ENCODE results near the gene RFX2. TPM values are rescaled to one million over a fixed set of nuclear protein-coding genes. Genes with fewer than 3 reads are reported as not detected.

RFX2 gene
- total RNA-seq, 4 donors from 2014 or later = 8.1 to 93.0 (median 20.4) TPM

DNA sequence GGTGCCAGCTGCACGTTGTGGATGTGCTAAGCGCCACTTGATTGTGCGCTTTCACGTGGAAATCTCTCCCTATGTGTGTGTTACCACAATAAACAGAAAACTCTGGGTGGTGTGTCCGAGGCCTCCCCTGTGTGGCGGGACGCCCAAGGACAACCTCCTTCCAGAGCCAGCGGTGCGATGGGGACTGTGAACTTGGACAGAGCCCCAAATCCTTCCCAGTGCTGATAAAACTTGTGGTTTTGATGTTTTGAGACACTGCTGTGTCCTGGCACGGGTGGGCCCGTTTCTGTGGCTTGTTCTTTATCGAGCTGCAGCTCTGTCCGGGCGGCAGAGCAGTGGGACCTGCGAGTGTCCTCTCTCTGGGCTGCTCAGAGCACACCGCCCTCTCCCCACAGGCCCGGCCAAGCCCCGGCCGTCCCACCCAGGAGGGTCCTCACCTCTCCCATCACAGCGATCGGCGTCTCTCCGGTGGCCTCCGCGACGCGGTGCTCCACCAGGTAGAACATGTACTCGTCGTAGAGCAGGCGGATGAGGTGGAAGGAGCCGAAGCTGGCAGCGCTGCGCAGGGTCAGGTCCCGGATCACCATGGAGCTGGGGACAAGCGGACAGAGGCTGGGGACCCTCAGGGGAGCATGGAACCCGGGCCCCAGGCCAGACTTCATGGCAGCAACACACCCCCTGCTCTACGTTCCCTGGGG, 113.5 kb downstream of the RFX2 start:
- TF ChIP-seq, protein P1, sequence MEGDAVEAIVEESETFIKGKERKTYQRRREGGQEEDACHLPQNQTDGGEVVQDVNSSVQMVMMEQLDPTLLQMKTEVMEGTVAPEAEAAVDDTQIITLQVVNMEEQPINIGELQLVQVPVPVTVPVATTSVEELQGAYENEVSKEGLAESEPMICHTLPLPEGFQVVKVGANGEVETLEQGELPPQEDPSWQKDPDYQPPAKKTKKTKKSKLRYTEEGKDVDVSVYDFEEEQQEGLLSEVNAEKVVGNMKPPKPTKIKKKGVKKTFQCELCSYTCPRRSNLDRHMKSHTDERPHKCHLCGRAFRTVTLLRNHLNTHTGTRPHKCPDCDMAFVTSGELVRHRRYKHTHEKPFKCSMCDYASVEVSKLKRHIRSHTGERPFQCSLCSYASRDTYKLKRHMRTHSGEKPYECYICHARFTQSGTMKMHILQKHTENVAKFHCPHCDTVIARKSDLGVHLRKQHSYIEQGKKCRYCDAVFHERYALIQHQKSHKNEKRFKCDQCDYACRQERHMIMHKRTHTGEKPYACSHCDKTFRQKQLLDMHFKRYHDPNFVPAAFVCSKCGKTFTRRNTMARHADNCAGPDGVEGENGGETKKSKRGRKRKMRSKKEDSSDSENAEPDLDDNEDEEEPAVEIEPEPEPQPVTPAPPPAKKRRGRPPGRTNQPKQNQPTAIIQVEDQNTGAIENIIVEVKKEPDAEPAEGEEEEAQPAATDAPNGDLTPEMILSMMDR (IDR thresholded peaks at IDR 0.05) = no peak
- no peak for DNase-seq (ENCODE audit: low spot score)
- ATAC-seq (ENCODE audit: low FRiP score) = no peak

DNA sequence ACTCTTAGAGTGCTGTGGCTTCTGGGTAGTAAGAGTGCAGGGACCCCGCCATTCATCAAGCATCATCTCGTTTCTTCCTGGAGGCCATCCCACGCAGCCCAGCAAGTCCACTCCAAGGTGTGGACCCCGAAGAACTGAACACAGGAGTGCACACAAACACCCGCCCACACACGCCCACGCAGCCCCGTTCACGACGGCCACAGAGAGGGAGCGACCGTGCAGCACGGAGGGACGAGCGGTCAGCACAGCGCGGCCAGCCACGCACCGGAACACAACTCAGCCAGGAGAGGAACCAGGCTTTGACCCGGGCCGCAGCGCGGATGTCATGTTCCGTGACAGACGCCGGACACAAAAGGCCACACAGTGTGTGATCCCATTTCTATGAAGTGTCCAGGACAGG, 114.2 kb downstream of the RFX2 start:
- no peak for ATAC-seq (ENCODE audit: low FRiP score)
- DNase-seq (ENCODE audit: low spot score) = no peak
- TF ChIP-seq, protein P1 (IDR thresholded peaks at IDR 0.05) = no peak

DNA sequence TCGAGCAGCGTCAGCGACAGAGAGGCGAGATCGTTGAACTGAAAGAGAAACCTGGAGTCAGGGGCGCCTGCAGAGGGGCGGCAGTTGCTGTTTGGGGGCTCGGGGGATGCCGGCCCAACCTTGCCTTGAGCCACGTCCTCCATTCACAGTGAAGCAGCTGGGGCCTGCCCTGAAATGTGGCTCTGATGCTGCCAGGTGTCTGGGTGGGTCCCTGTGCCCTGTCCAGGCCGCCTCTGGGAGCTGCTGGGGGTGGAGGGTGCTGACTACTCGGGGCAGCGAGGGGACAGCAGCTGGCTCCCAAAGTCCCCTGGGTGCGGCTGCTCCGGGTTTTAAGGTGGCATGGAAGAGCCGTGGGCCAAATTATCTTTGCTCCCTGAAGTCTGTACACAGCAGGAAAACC, 114.7 kb downstream of the RFX2 start:
- ATAC-seq (ENCODE audit: low FRiP score) (no peak), DNase-seq (ENCODE audit: low spot score) (no peak)
- TF ChIP-seq, protein P1 (IDR thresholded peaks at IDR 0.05) = no peak

DNA sequence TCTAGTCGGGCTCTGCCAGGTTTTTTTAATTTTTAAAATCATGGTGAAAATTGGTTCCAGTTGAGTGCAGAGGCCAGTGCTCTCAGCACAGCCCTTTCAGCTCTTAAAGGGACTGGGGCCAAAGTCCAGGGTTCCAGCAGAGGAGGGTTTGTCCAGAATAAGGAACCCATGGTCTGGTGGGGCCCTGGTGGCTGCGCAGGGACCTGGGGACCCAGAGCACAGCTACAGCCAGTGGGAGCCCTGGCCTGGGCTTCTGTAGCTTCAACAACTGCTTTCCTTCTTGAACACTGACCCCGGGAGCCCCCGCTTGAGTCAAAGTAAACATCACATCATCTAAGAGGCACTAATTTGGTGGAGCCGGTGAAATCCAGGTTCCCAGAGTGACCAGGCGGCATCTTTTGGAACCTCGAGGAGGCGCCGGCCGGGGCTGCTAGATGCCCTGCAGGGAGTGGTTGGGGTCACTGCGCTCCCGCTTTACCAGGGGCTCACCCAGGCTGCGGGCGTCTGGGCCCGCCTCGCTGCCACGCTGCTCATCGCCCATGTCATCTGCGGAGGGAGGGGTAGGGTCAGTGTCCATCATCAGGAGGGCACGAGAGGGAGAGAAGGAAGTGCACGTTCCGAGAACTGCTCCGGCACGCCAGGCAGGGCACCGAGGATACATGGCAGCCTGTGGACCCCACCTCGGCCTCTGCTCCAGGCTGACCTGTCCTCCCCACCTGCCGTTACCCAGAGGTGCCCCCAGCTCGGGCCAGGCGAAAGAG, 115.7 kb downstream of the RFX2 start:
- TF ChIP-seq, protein P1 (IDR thresholded peaks at IDR 0.05) = no peak
- ATAC-seq (ENCODE audit: low FRiP score) = no peak
- no peak for DNase-seq (ENCODE audit: low spot score)

DNA sequence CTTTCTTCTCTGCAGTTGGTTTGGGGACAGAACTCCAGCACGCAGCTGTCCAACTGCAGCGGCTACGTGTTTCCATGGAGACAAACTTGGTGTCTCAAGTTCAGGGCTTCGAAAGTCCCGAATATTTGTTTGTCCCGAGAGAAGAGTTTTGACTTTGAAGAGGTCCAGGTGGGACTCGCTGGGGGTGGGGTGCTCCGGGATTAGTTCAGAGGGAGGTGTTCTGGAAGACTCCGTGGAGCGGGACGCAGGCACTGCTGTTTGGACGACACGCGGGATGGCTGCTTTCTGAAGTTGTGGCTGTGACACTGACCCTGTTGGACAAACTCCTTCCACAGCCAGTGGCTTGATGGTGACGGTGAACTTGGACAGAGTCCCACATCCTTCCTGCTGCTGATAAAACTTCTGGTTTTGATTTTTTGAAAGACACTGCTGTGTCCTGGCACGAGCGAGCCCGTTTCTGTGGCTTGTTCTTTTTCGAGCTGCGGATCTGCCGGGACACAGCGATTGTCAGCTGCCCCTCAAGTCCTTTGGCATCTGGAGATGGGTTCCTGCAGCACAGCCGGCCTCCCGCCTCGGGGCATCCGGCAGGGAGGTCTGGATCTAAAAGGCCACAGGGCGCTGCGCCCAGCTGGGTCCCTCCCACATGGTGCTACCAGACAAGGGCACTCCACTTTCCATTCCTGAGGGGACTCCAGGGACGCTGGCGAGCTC, 116.5 kb downstream of the RFX2 start:
- TF ChIP-seq, protein P1 (IDR thresholded peaks at IDR 0.05) = no peak
- ATAC-seq (ENCODE audit: low FRiP score) = no peak

DNA sequence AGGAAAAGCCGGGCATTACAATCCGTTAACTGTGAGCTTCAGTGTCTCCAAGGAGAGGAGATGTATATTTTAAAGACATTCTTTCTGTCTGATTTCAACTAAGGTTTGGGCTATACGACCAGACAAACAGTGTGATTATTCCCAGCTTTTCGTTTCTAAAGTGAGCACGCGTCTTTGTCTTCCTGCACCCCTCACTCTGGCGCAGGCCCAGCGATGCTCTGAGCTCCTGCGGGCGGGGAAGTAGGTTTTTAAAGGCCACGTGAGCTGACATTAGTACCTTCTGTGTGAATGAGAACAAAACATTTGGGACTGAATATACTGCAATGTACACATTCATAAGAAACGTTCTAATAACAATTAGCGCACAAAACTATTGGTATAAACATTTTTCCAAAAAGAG, 117.1 kb downstream of the RFX2 start:
- no peak for ATAC-seq (ENCODE audit: low FRiP score)
- TF ChIP-seq, protein P1 (IDR thresholded peaks at IDR 0.05) = no peak
- DNase-seq (ENCODE audit: low spot score) = no peak

More for the DNA sequence above, 116.5 kb downstream of the RFX2 start:
- DNase-seq (ENCODE audit: low spot score) = no peak

Data from omental fat pad (tissue), 4 donors.